AG04449 (cell line): ENCODE measurements around the gene PKN2.

Experiments used
- CTCF ChIA-PET: fragments of 350-600 bp; formaldehyde crosslinking; extraction: SDS; loops from one replicate; lab custom pipeline; 2021; ENCODE audit warnings: antibody characterized with exemption; lab: Yijun Ruan, JAX
- POLR2A ChIA-PET: fragments of 400-600, 350-600 bp; formaldehyde crosslinking; extraction: SDS; loops from one replicate; lab custom pipeline; 2020; ENCODE audit warnings: antibody characterized with exemption, inconsistent platforms; lab: Yijun Ruan, JAX
- DNase-seq: peaks from one replicate; pipeline ENCODE4 v3.0.0-alpha.2; 2010; ENCODE audit warnings: low read depth, low spot score
- H3K4me3 ChIP-seq: 2 replicates; pipeline ENCODE4 v1.5.1; 2011; ENCODE audit warnings: low read depth, mild to moderate bottlenecking, control low read depth, low read length
- TF ChIP-seq, protein P1 (sequence below): IDR thresholded peaks from one replicate; pipeline ENCODE4 v1.5.1; 2011; ENCODE audit warnings: mild to moderate bottlenecking, moderate library complexity, low read length, control low read depth, inconsistent platforms; ENCODE audit not compliant: insufficient read depth; ENCODE audit errors: missing control alignments

Gene PKN2

DNA sequence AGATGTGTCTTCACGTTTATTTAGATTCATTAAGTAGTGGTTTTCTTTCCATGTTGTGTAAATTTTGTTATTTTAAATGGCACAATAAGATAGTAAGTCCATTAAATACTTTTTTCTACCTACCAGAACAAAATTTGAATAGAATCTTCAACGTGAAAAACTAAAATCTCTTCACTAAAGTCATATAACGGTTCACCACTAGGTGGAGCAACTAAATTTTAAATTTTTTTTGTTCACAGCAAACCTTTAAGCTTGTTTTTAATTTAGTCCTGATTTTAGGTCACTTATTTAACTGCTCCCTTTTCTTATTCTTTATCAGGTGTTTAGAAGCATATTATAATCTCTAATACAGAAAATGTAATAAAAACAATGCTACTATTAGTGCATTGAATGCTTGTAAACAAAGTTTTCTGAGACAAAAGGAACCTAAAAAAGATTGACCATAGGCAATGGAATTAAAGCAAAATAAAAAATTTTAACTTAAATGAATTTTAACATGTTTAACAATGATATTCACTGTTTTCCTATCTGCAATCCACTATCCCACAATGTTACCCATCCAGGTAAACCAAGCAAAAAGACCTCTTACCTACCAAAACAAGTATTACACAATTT is 28.3 kb upstream of the PKN2 start:
- no peak overlapping the region for H3K4me3 ChIP-seq
- ChIA-PET CTCF (interaction anchor here (0.7 to 9.1 kb wide), 23 partner anchors 9 to 277 kb away, joined by 3 to 155 read pairs (median 4); partner anchors contain the start of gene GTF2B), POLR2A (interaction anchor here (0.6 kb wide), 2 partner anchors 59 to 235 kb away, joined by 3 read pairs; no protein-coding TSS in a partner anchor)
- no peak for DNase-seq
- TF ChIP-seq, protein P1, sequence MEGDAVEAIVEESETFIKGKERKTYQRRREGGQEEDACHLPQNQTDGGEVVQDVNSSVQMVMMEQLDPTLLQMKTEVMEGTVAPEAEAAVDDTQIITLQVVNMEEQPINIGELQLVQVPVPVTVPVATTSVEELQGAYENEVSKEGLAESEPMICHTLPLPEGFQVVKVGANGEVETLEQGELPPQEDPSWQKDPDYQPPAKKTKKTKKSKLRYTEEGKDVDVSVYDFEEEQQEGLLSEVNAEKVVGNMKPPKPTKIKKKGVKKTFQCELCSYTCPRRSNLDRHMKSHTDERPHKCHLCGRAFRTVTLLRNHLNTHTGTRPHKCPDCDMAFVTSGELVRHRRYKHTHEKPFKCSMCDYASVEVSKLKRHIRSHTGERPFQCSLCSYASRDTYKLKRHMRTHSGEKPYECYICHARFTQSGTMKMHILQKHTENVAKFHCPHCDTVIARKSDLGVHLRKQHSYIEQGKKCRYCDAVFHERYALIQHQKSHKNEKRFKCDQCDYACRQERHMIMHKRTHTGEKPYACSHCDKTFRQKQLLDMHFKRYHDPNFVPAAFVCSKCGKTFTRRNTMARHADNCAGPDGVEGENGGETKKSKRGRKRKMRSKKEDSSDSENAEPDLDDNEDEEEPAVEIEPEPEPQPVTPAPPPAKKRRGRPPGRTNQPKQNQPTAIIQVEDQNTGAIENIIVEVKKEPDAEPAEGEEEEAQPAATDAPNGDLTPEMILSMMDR: peak; percentile 25

DNA sequence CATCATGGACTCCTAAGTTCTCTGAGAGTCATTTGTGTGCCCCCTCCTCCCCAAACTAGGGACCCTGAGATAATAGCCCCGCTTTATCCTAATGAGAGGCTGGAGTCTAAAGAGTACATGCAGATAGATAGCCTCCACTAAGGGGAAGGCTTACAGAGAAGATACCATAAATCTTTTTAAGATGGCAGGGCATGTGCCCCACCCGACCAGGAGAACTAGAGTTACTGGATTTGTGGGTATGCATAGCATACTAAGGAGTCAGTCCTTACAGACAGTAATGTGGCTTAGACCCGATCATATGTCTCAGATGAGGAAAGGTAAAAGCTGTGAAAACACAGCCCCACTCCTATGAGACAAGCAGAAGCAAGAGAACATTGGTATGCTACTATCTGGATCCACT is 25.7 kb upstream of the PKN2 start:
- ChIA-PET POLR2A (no interaction called here), CTCF (interaction anchor here (1.0 to 9.1 kb wide), 6 partner anchors 7 to 217 kb away, joined by 3 to 155 read pairs (median 4); partner anchors contain the start of gene PKN2)
- DNase-seq: no peak
- TF ChIP-seq, protein P1: no peak
- no peak overlapping the region for H3K4me3 ChIP-seq

DNA sequence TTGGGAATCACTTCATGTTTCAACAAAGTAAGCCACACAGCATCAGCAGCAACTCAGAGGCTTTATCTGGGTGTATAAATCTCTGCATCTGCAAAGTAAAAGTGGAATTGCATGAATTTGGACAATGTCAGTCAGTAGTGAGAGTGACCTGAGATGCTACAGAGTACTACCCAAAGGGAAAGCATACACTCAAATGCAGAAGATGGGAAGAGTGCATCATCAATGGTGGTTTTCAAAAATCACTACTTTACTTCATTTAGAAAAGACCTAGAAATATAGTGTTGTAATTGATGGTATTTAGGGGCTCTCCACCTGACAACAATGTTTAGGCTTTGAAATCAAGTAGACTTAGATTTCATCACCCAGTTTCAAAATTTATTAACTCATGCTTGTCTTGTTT is 24.5 kb upstream of the PKN2 start:
- ChIA-PET POLR2A (no interaction called here), CTCF (interaction anchor here (1.0 to 9.1 kb wide), 3 partner anchors 24 to 216 kb away, joined by 3 to 155 read pairs (median 6); partner anchors contain the start of gene PKN2)
- no peak for DNase-seq
- H3K4me3 ChIP-seq: no peak overlapping the region
- TF ChIP-seq, protein P1: no peak

DNA sequence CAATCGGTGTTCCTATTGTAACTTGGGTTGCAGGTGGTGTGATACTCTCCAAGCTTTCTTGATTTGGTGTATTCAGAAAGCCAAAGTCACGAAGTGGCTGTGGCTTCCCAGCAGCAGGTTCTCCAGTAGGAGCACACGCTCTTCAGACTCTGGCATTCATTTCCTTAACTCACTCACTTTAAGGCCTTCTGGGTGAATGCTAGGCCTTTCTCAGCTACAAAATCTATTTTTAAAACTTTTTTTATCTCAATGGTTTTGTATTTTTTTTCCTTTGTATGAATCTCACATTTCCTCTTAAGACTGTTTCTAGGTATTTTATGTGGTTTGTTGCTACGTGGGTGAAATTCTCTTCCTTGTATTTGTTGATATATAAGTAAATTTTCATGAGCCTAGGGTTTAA is 22.9 kb upstream of the PKN2 start:
- ChIA-PET POLR2A (no interaction called here), CTCF (interaction anchor here (0.7 to 9.1 kb wide), 2 partner anchors 10 to 215 kb away, joined by 3 to 155 read pairs; no protein-coding TSS in a partner anchor)
- H3K4me3 ChIP-seq: no peak overlapping the region
- DNase-seq: no peak
- TF ChIP-seq, protein P1: no peak

DNA sequence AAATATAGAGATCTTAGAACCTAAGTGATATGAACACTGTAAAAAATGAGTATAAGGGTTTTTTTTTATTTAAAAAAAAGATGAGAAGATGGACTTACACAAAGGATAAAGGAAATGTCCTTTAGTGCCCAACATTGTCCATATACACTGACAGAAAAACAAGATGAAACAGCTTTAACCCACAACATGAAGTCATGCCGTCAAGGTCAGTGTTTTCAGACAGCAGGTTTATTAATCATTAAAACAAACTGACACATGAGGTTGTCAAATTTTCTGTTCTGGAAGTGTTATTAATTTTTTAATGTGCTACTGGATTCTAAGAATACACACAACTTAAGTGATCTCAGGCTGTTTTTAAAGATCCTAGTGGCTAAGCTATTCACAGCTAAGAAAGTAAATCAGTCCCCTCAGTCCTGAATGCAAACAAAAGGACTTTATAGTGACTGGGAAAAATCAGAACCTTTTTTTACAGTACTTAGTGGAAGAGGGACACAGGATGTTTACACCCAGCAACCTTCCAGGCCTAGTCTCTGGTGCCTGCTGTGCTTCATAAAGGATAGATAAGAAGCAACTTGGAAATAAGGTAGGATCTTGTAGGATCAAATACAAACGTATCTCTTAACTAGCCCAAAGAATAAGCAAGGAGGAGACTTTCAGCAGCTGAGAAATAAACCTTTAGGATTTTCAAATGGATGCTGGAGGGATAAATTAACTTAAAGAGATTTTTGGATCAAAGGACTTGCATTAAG is 21.9 kb upstream of the PKN2 start:
- CTCF ChIA-PET: no interaction called here
- no peak for DNase-seq

More for the DNA sequence above, 21.9 kb upstream of the PKN2 start:
- H3K4me3 ChIP-seq: no peak overlapping the region
- POLR2A ChIA-PET: no interaction called here
- TF ChIP-seq, protein P1: no peak
